Measurements from ENCODE around the gene FYTTD1. TPM values are rescaled to one million over a fixed set of nuclear protein-coding genes. Genes with fewer than 3 reads are reported as not detected.
A peak's percentile ranks its signal among the peaks of the same experiment; 100 is the strongest.

Gene FYTTD1
- total RNA-seq, 1 donor from 2014 or later = 37.7 TPM

DNA sequence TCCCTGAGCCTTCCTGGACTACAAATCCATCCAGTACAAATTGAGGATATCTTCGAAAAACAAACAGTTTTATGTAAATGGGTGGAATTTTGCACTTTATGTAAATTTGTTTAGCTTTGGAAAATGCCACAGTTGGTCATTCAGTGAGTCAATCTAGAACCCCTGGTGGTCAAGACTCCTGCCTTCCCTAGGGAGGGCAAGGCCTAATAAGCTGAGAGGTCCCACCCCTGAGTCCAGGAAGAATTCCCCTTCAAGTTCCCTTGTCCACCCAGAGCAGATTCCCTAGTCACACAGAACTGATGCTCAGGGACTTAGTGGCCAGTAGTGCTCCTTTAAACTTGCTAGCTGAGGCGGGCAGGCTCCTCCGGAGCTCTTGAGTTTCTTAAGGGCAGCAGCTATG is 6.9 kb upstream of the FYTTD1 start:
- intact Hi-C loops (cut with DNase I) = no loop called here
- Histone ChIP-seq H3K9me3 (no peaks in the 10 kb centered on the region), H3K4me3 (no peak overlapping the region), H3K27ac (no peak overlapping the region), H3K36me3 (no peaks in the 10 kb centered on the region), H3K4me1 (peaks cover 8% of the 10 kb centered on the region), H3K27me3 (ENCODE audit: low read depth) (no peaks in the 10 kb centered on the region)
- ATAC-seq (no peak), DNase-seq (no peak)
- TF ChIP-seq, protein P1, sequence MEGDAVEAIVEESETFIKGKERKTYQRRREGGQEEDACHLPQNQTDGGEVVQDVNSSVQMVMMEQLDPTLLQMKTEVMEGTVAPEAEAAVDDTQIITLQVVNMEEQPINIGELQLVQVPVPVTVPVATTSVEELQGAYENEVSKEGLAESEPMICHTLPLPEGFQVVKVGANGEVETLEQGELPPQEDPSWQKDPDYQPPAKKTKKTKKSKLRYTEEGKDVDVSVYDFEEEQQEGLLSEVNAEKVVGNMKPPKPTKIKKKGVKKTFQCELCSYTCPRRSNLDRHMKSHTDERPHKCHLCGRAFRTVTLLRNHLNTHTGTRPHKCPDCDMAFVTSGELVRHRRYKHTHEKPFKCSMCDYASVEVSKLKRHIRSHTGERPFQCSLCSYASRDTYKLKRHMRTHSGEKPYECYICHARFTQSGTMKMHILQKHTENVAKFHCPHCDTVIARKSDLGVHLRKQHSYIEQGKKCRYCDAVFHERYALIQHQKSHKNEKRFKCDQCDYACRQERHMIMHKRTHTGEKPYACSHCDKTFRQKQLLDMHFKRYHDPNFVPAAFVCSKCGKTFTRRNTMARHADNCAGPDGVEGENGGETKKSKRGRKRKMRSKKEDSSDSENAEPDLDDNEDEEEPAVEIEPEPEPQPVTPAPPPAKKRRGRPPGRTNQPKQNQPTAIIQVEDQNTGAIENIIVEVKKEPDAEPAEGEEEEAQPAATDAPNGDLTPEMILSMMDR (IDR thresholded peaks at IDR 0.05) = no peak

DNA sequence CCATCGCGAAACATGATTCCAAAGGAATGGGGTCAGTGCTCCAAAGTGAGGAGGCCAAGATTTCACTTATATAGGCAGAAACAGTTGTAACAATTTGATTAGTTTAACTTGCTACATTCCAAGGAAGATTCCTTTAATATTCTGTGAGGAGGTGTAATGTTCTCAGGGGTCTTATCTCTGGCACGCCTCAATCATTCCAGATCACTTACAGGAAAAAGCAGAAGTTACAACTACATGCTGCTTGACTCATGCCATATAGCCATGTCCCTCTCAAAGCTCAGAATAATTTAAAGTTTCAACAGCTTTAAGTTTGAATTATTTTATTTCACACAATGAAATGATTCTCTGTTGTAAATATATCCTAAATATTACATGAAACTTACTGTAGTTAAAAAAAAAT is 3.5 kb upstream of the FYTTD1 start:
- H3K27ac ChIP-seq = no peak overlapping the region
- H3K36me3 ChIP-seq = no peaks in the 10 kb centered on the region
- TF ChIP-seq, protein P1 (IDR thresholded peaks at IDR 0.05) = no peak
- DNase-seq (no peak), ATAC-seq (no peak)
- no peaks in the 10 kb centered on the region for H3K27me3 ChIP-seq (ENCODE audit: low read depth)
- H3K4me3 ChIP-seq = no peak overlapping the region
- peaks cover 18% of the 10 kb centered on the region for H3K4me1 ChIP-seq
- H3K9me3 ChIP-seq = no peaks in the 10 kb centered on the region
- intact Hi-C loops (cut with DNase I) = no loop called here

DNA sequence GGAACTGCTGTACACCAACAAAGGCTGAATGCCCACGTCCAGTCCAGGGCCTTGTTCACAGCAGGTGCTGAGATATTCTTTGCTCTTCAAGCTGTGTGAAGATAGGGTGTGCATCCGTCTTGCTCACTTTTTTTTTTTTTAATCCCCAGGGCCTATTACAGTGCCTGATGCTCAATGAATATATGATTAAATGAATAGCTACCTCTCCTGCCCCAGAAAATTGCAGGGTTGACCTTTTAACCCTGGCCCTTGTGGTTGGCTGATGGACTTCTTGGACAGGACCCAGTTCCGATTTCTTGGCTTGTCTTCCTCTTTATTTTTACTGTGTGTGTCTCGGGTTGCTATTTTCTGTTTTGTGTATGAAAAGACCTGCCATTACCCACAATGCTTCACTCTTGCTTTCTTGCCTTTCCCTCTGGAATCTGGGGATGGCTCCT is 2.9 kb upstream of the FYTTD1 start:
- TF ChIP-seq, protein P1 (IDR thresholded peaks at IDR 0.05) = no peak
- intact Hi-C loops (cut with DNase I) = no loop called here
- peaks cover 24% of the 10 kb centered on the region for H3K4me1 ChIP-seq
- no peaks in the 10 kb centered on the region for H3K9me3 ChIP-seq
- H3K36me3 ChIP-seq = no peaks in the 10 kb centered on the region
- no peak overlapping the region for H3K4me3 ChIP-seq
- no peak overlapping the region for H3K27ac ChIP-seq
- ATAC-seq (no peak), DNase-seq (no peak)
- no peaks in the 10 kb centered on the region for H3K27me3 ChIP-seq (ENCODE audit: low read depth)

DNA sequence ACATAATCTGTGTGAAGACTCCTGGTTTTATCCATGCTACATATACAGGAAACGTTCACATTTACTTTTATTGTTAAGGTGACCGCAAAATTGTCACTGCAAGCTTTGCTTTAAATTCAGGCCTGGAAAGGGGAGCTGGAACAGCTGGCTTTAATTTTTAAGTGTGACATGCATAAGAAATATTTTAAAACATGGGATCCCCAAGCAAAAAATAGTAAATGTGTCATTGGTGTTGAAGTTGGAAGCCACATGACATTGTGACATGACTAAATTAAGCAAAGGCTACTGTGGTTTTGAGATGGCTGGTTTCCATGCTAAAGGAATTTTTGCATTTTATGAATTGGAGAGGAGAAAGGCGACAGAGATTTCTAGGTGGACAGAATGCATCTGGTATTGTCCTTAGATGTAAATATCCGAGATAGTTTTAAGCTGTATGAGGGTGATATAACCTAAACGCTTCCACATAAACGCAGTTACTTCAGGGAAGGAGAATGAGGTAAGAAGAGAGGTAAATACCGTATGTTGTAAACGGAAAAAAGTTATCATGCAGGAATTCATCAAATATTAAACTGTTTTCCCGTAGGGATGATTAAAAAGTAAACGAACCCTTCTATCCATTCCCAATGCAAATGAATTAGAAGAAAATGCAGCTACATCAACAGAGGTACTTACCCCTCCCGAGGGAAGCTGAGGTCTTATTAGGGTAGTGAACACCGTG is 927 bp upstream of the FYTTD1 start:
- H3K27me3 ChIP-seq (ENCODE audit: low read depth) = no peaks in the 10 kb centered on the region
- TF ChIP-seq, protein P1 (IDR thresholded peaks at IDR 0.05) = no peak
- no peak for ATAC-seq
- DNase-seq = no peak
- H3K27ac ChIP-seq = peak overlapping the region; percentile 94
- no peaks in the 10 kb centered on the region for H3K36me3 ChIP-seq
- H3K4me1 ChIP-seq = peaks cover 37% of the 10 kb centered on the region
- peak overlapping the region; percentile 91 for H3K4me3 ChIP-seq
- intact Hi-C loops (cut with DNase I) = no loop called here
- H3K9me3 ChIP-seq = no peaks in the 10 kb centered on the region

DNA sequence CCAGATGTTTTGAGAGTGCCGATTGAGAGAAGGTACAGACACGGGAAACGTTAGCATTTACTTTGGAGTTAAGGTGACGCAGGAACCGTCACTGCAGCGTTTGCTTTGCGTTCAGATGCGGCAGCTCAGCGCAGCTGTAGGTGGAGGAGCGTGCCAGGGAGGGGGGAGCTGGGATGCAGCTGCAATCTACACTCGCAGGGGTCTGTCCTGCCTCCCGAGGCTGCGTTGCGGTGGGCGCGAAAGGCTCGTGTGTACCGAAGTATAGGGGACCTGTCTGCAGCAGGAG is 425 bp upstream of the FYTTD1 start:
- Histone ChIP-seq H3K36me3 (no peaks in the 10 kb centered on the region), H3K9me3 (no peaks in the 10 kb centered on the region), H3K27me3 (ENCODE audit: low read depth) (no peaks in the 10 kb centered on the region), H3K4me3 (peak overlapping the region; percentile 91), H3K4me1 (peaks cover 37% of the 10 kb centered on the region), H3K27ac (peak overlapping the region; percentile 94)
- peak; percentile 25 to 37 for ATAC-seq
- no peak for DNase-seq
- TF ChIP-seq, protein P1 (IDR thresholded peaks at IDR 0.05) = no peak
- intact Hi-C loops (cut with DNase I) = no loop called here

All from lower lobe of right lung (tissue), 2 donors.